Neural progenitor cell (in vitro differentiated cells): ENCODE results near the gene CFDP1.

Experiments
- EZH2 ChIP-seq: fragments of 200-600 bp; sonication (generic); IDR thresholded peaks from 2 replicates; pipeline ENCODE4 v1.6.1; 2017; ENCODE audit warnings: antibody characterized with exemption, mild to moderate bottlenecking, moderate library complexity
- TF ChIP-seq, protein P1 (sequence below): fragments of 200-600 bp; sonication (generic); IDR thresholded peaks from 2 replicates; pipeline ENCODE4 v1.5.1; 2017; ENCODE audit warnings: antibody characterized with exemption, mild to moderate bottlenecking

DNA sequence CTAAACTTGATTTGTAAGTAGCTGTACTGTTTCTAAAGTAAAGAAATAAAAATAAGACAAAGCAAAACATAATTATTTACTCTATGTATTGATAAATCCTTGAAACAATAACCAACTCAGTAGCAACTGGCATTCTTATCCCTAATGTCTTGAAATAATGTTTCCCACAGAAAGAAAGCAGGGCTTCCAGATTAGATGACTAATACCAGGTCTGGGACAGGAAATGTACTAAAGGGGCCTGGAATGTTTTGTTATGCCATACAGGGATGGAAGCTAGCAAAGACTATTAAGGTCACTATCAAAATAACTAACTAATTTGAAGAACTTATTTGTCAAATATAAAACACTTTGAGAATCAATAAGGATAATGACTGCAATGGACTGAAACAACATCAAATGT lies 82.1 kb downstream of the CFDP1 start:
- no peak for TF ChIP-seq EZH2
- TF ChIP-seq, protein P1, sequence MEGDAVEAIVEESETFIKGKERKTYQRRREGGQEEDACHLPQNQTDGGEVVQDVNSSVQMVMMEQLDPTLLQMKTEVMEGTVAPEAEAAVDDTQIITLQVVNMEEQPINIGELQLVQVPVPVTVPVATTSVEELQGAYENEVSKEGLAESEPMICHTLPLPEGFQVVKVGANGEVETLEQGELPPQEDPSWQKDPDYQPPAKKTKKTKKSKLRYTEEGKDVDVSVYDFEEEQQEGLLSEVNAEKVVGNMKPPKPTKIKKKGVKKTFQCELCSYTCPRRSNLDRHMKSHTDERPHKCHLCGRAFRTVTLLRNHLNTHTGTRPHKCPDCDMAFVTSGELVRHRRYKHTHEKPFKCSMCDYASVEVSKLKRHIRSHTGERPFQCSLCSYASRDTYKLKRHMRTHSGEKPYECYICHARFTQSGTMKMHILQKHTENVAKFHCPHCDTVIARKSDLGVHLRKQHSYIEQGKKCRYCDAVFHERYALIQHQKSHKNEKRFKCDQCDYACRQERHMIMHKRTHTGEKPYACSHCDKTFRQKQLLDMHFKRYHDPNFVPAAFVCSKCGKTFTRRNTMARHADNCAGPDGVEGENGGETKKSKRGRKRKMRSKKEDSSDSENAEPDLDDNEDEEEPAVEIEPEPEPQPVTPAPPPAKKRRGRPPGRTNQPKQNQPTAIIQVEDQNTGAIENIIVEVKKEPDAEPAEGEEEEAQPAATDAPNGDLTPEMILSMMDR: no peak
